ENCODE results near the gene P4HA3. TPM values are rescaled to one million over a fixed set of nuclear protein-coding genes. Genes with fewer than 3 reads are reported as not detected.

Gene P4HA3
- 1 to 10 TPM in 1 of 4 donors, not detected in 3; 1.4 TPM for total RNA-seq

- H3K4me1 ChIP-seq, result peaks cover 0 to 10% (median 0%) of the 10 kb centered on the region in 4 donors
- no peaks in the 10 kb centered on the region for H3K36me3 ChIP-seq
- no peak within 1 kb of the TSS for H3K27ac ChIP-seq
- TF ChIP-seq EP300 (IDR thresholded peaks at IDR 0.05) (no peak), POLR2A (IDR thresholded peaks at IDR 0.05) (no peak), CTCF (IDR thresholded peaks at IDR 0.05) (no peak)
- H3K27me3 ChIP-seq, result peaks cover 0 to 25% of the 10 kb centered on the region in 2 donors
- H3K4me3 ChIP-seq, result peak within 1 kb of the TSS in 3 of 4 donors; percentile 15 to 56 (median 50)
- DNase-seq (ENCODE audit: low spot score in 2 of 2), result peak; percentile 20 to 24
- H3K9me3 ChIP-seq, result peaks cover 0 to 20% (median 0%) of the 10 kb centered on the region in 4 donors
- WGBS, 2 donors, result 5 to 21% methylated on average over 10 to 28 of the region's 62 CpGs
Measured at GRCh38 chr11:74311352-74311926, at the start of gene P4HA3. TSS of gene P4HA3 (minus strand) at chr11:74311640. CDS start at chr11:74311611, 29 bp downstream.

- Histone ChIP-seq H3K4me3 (no peak overlapping the region), H3K36me3 (peaks cover 0 to 53% (median 0%) of the 10 kb centered on the region in 3 donors), H3K27me3 (no peaks in the 10 kb centered on the region), H3K4me1 (no peaks in the 10 kb centered on the region), H3K27ac (no peak overlapping the region), H3K9me3 (peaks cover 0 to 10% (median 0%) of the 10 kb centered on the region in 4 donors)
- no peak for TF ChIP-seq POLR2A (IDR thresholded peaks at IDR 0.05)
- DNase-seq (ENCODE audit: low spot score in 2 of 2), result no peak
- whole genome bisulfite sequencing, 2 donors, result 89 to 97% methylated on average over 1 of the region's 1 CpG
Measured at GRCh38 chr11:74357449-74357848, 46.0 kb upstream of the P4HA3 start.

- WGBS, 2 donors, result 89% methylated on average over 2 of the region's 2 CpGs
- DNase-seq (ENCODE audit: low spot score in 2 of 2), result no peak
- Histone ChIP-seq H3K36me3 (peaks cover 0 to 47% (median 0%) of the 10 kb centered on the region in 3 donors), H3K27ac (no peak overlapping the region), H3K9me3 (no peaks in the 10 kb centered on the region), H3K4me3 (no peak overlapping the region), H3K4me1 (no peaks in the 10 kb centered on the region), H3K27me3 (no peaks in the 10 kb centered on the region)
- no peak for TF ChIP-seq POLR2A (IDR thresholded peaks at IDR 0.05)
- TF ChIP-seq EP300 (IDR thresholded peaks at IDR 0.05), result no peak
- no peak for TF ChIP-seq CTCF (IDR thresholded peaks at IDR 0.05)
Measured at GRCh38 chr11:74355626-74356025, 44.2 kb upstream of the P4HA3 start.

- WGBS, 2 donors, result 56 to 67% methylated on average over 3 of the region's 3 CpGs
- Histone ChIP-seq H3K27ac (no peak overlapping the region), H3K4me3 (no peak overlapping the region), H3K27me3 (no peaks in the 10 kb centered on the region), H3K4me1 (no peaks in the 10 kb centered on the region), H3K36me3 (peaks cover 0 to 38% (median 0%) of the 10 kb centered on the region in 3 donors), H3K9me3 (no peaks in the 10 kb centered on the region)
- DNase-seq (ENCODE audit: low spot score in 2 of 2), result no peak
- TF ChIP-seq CTCF (IDR thresholded peaks at IDR 0.05), result no peak
- TF ChIP-seq POLR2A (IDR thresholded peaks at IDR 0.05), result no peak
- TF ChIP-seq EP300 (IDR thresholded peaks at IDR 0.05), result no peak
Measured at GRCh38 chr11:74354036-74354435, 42.6 kb upstream of the P4HA3 start.

GRCh38 chr11:74347381-74347780 is 35.9 kb upstream of the P4HA3 start:
- no peaks in the 10 kb centered on the region for H3K27me3 ChIP-seq
- peaks cover 0 to 17% (median 0%) of the 10 kb centered on the region in 3 donors for H3K36me3 ChIP-seq
- WGBS, 2 donors, result 69 to 79% methylated on average over 2 of the region's 2 CpGs
- no peak for TF ChIP-seq EP300 (IDR thresholded peaks at IDR 0.05)
- no peak for TF ChIP-seq CTCF (IDR thresholded peaks at IDR 0.05)
- TF ChIP-seq POLR2A (IDR thresholded peaks at IDR 0.05), result no peak
- no peaks in the 10 kb centered on the region for H3K9me3 ChIP-seq
- no peak overlapping the region for H3K4me3 ChIP-seq
- peaks cover 0 to 5% (median 0%) of the 10 kb centered on the region in 4 donors for H3K4me1 ChIP-seq
- H3K27ac ChIP-seq, result no peak overlapping the region
- no peak for DNase-seq (ENCODE audit: low spot score in 2 of 2)
